RKO (cell line): Measurements from ENCODE around the gene MRPS5.

Source experiments
- DNase-seq: peaks from one replicate; pipeline ENCODE4 v3.0.0-alpha.2; 2016; ENCODE audit warnings: low spot score

The MRPS5 gene

GRCh38 chr2:95060446-95061118 lies 61.0 kb downstream of the MRPS5 start:
- DNase-seq: no peak

GRCh38 chr2:95059656-95060370 lies 61.8 kb downstream of the MRPS5 start:
- no peak for DNase-seq

- no peak for DNase-seq
Observed at GRCh38 chr2:95058989-95059641, 62.5 kb downstream of the MRPS5 start.

- no peak for DNase-seq
Observed at GRCh38 chr2:95058466-95058988, 63.1 kb downstream of the MRPS5 start.

GRCh38 chr2:95057535-95058370 lies 63.9 kb downstream of the MRPS5 start:
- no peak for DNase-seq

GRCh38 chr2:95056461-95057459 lies 64.8 kb downstream of the MRPS5 start:
- DNase-seq: no peak

- no peak for DNase-seq
Observed at GRCh38 chr2:95056044-95056443, 65.6 kb downstream of the MRPS5 start.

GRCh38 chr2:95055262-95055661 lies 66.3 kb downstream of the MRPS5 start:
- no peak for DNase-seq

- no peak for DNase-seq
Observed at GRCh38 chr2:95054016-95054415, 67.6 kb downstream of the MRPS5 start.

GRCh38 chr2:95053543-95053942 lies 68.1 kb downstream of the MRPS5 start:
- DNase-seq: no peak

- DNase-seq: no peak
Observed at GRCh38 chr2:95052804-95053479, 68.7 kb downstream of the MRPS5 start.

- no peak for DNase-seq
Observed at GRCh38 chr2:95052307-95052706, 69.3 kb downstream of the MRPS5 start.

- DNase-seq: no peak
Observed at GRCh38 chr2:95051626-95052025, 70.0 kb downstream of the MRPS5 start.

GRCh38 chr2:95050385-95051300 lies 71.0 kb downstream of the MRPS5 start:
- no peak for DNase-seq

- DNase-seq: no peak
Observed at GRCh38 chr2:95049961-95050360, 71.6 kb downstream of the MRPS5 start.

- DNase-seq: no peak
Observed at GRCh38 chr2:95049683-95049955, 72.0 kb downstream of the MRPS5 start.

- DNase-seq: no peak
Observed at GRCh38 chr2:95048825-95049682, 72.6 kb downstream of the MRPS5 start.
